Naive thymus-derived CD4-positive, alpha-beta T cell (primary cell): Measurements from ENCODE around the gene WAS. TPM values are rescaled to one million over a fixed set of nuclear protein-coding genes. Genes with fewer than 3 reads are reported as not detected.
A peak's percentile ranks its signal among the peaks of the same experiment; 100 is the strongest.

Experiments
- ATAC-seq: fragments of 150-1000 bp; cut with Tn5 transposase; 2 replicates; pipeline ENCODE4 v1.10.0; 2021; ENCODE audit warnings: mild to moderate bottlenecking, moderate library complexity
- CTCF ChIA-PET: fragments of 350-600 bp; sonication (Branson Sonifier 250); formaldehyde crosslinking; loops from one replicate; lab custom pipeline; 2021; ENCODE audit warnings: antibody characterized with exemption; lab: Charles Lee
- POLR2A ChIA-PET: fragments of 350-600 bp; sonication (Branson Sonifier 250); formaldehyde crosslinking; loops from one replicate; lab custom pipeline; 2021; ENCODE audit warnings: antibody characterized with exemption, inconsistent platforms; lab: Charles Lee
- DNase-seq, 9 donors: peaks; one replicate each; pipeline versions ENCODE4 v3.0.0 to v3.0.0-alpha.2; 2020 to 2022; ENCODE audit warnings: mixed read lengths in 1 of 9
- H3K27ac ChIP-seq: one replicate; pipeline ENCODE4 v1.7.0; 2013; ENCODE audit warnings: mild to moderate bottlenecking, low read depth, low read length, moderate library complexity
- H3K27me3 ChIP-seq, 2 donors: one replicate each; pipeline ENCODE4 v1.7.0; 2013; ENCODE audit warnings: low read length in 2 of 2, mild to moderate bottlenecking in 2 of 2, moderate library complexity in 2 of 2; ENCODE audit not compliant: control insufficient read depth in 2 of 2, insufficient read depth in 2 of 2
- H3K36me3 ChIP-seq, 3 experiments: 1 replicate in 2 of 3; 2 replicates in 1 of 3; pipeline ENCODE4 v1.7.0; 2013; ENCODE audit warnings: low read length in 3 of 3, mild to moderate bottlenecking in 3 of 3, moderate library complexity in 1 of 3; ENCODE audit not compliant: insufficient read depth in 3 of 3, control insufficient read depth in 2 of 3
- H3K4me1 ChIP-seq, 2 donors: one replicate each; pipeline ENCODE4 v1.7.0; 2013; ENCODE audit warnings: low read length in 2 of 2, mild to moderate bottlenecking in 2 of 2, moderate library complexity in 1 of 2; ENCODE audit not compliant: control insufficient read depth in 2 of 2, insufficient read depth in 2 of 2
- H3K4me3 ChIP-seq: 2 replicates; pipeline ENCODE4 v1.7.0; 2013; ENCODE audit warnings: mild to moderate bottlenecking, low read length
- H3K9me3 ChIP-seq, 3 experiments: 1 replicate in 2 of 3; 2 replicates in 1 of 3; pipeline ENCODE4 v1.7.0; 2013; ENCODE audit warnings: low read length in 3 of 3; ENCODE audit not compliant: control insufficient read depth in 2 of 3
- H3K27ac Mint-ChIP-seq, 9 donors: one replicate each; pipeline ENCODE4 v1.8.0; 2020 to 2022; ENCODE audit warnings: mixed read lengths in 9 of 9, mild to moderate bottlenecking in 8 of 9, moderate library complexity in 5 of 9, inconsistent platforms in 2 of 9
- H3K27me3 Mint-ChIP-seq, 5 donors: one replicate each; pipeline ENCODE4 v1.8.0; 2021 to 2022; ENCODE audit warnings: mixed read lengths in 5 of 5, mild to moderate bottlenecking in 1 of 5
- H3K36me3 Mint-ChIP-seq, 5 donors: one replicate each; pipeline ENCODE4 v1.8.0; 2020 to 2022; ENCODE audit warnings: mixed read lengths in 5 of 5, mild to moderate bottlenecking in 3 of 5, inconsistent platforms in 1 of 5
- H3K4me1 Mint-ChIP-seq, 7 donors: one replicate each; pipeline ENCODE4 v1.8.0; 2020 to 2022; ENCODE audit warnings: mixed read lengths in 7 of 7, mild to moderate bottlenecking in 3 of 7, inconsistent platforms in 1 of 7
- H3K4me3 Mint-ChIP-seq, 10 donors: one replicate each; pipeline ENCODE4 v1.8.0; 2020 to 2022; ENCODE audit warnings: mild to moderate bottlenecking in 10 of 10, mixed read lengths in 10 of 10, moderate library complexity in 6 of 10, inconsistent platforms in 2 of 10
- H3K9me3 Mint-ChIP-seq, 11 donors: one replicate each; pipeline ENCODE4 v1.8.0; 2020 to 2022; ENCODE audit warnings: mixed read lengths in 11 of 11, mild to moderate bottlenecking in 4 of 11, inconsistent platforms in 1 of 11, moderate library complexity in 1 of 11
- intact Hi-C, 2 donors: fragments of 100-400 bp; cut with micrococcal nuclease; formaldehyde crosslinking; loops; one replicate each; pipeline ENCODE4 v1.15.1; 2023
- polyA plus RNA-seq, 2 donors: library from polyadenylated mRNA; unstranded; fragments of 300-500 nt; fragmentation: Illumina TruSeq; gene quantifications; one replicate each; pipeline ENCODE4 v1.2.3, GENCODE V29; 2021
- total RNA-seq, 6 experiments: library from RNA in 5 of 6; stranded (reverse) in 5 of 6; gene quantifications; 1 replicate in 5 of 6; 2 replicates in 1 of 6; pipeline ENCODE4 v1.2.3 and lab custom pipeline; 2021 to 2026

WAS gene
- total and polyA plus RNA-seq, 7 experiments from 2014 or later, result 18.6 to 164 (median 101) TPM

GRCh38 chrX:48709522-48710112 is 26.0 kb downstream of the WAS start:
- intact Hi-C loops, result loop anchor here in 1 of 2 donors (5.0 kb wide), 1 partner anchor 203 kb away; the partner anchor contains the start of gene SLC35A2
- POLR2A ChIA-PET, result interaction anchor here (0.9 to 2.6 kb wide), 2 partner anchors 25 to 27 kb away, joined by 3 to 13 read pairs; no protein-coding TSS in a partner anchor
- DNase-seq (no peak), ATAC-seq (no peak)
- Mint-ChIP-seq H3K4me1 (peaks cover 41 to 45% (median 44%) of the 10 kb centered on the region in 7 donors), H3K27me3 (peaks cover 0 to 2% (median 0%) of the 10 kb centered on the region in 5 donors), H3K4me3 (no peak overlapping the region), H3K36me3 (peaks cover 0 to 38% (median 0%) of the 10 kb centered on the region in 5 donors), H3K27ac (no peak overlapping the region), H3K9me3 (peaks cover 0 to under 1% (median 0%) of the 10 kb centered on the region in 11 donors)
- Histone ChIP-seq H3K4me1 (peaks cover 41 to 42% of the 10 kb centered on the region in 2 donors), H3K36me3 (peaks cover 0 to 24% (median 0%) of the 10 kb centered on the region in 3 experiments), H3K27me3 (no peaks in the 10 kb centered on the region), H3K9me3 (no peaks in the 10 kb centered on the region), H3K4me3 (no peak overlapping the region), H3K27ac (no peak overlapping the region)
- CTCF ChIA-PET, result no interaction called here

GRCh38 chrX:48711162-48711928 is 27.7 kb downstream of the WAS start:
- peak overlapping the region in 8 of 10 donors; percentile 13 to 96 (median 68) for H3K4me3 Mint-ChIP-seq
- H3K27me3 ChIP-seq, result no peaks in the 10 kb centered on the region
- intact Hi-C loops, result loop anchor here in 1 of 2 donors (5.0 kb wide), 1 partner anchor 201 kb away; the partner anchor contains the start of gene SLC35A2
- no peak overlapping the region for H3K4me3 ChIP-seq
- DNase-seq (no peak), ATAC-seq (no peak)
- peak overlapping the region; percentile 68 for H3K27ac ChIP-seq
- peaks cover 49 to 59% of the 10 kb centered on the region in 2 donors for H3K4me1 ChIP-seq
- peaks cover 0 to 2% (median 0%) of the 10 kb centered on the region in 5 donors for H3K27me3 Mint-ChIP-seq
- H3K9me3 Mint-ChIP-seq, result peaks cover 0 to 3% (median 0%) of the 10 kb centered on the region in 11 donors
- peaks cover 0 to 12% (median 0%) of the 10 kb centered on the region in 3 experiments for H3K36me3 ChIP-seq
- POLR2A ChIA-PET, result interaction anchor here (0.6 to 2.6 kb wide), 5 partner anchors 15 to 1061 kb away, joined by 3 to 13 read pairs (median 5); partner anchors contain the start of genes HDAC6 and SUV39H1
- H3K36me3 Mint-ChIP-seq, result peaks cover 0 to 51% (median 0%) of the 10 kb centered on the region in 5 donors
- no peaks in the 10 kb centered on the region for H3K9me3 ChIP-seq
- CTCF ChIA-PET, result no interaction called here
- peaks cover 54 to 62% (median 62%) of the 10 kb centered on the region in 7 donors for H3K4me1 Mint-ChIP-seq
- peak overlapping the region; percentile 53 to 97 (median 90) for H3K27ac Mint-ChIP-seq

- H3K9me3 ChIP-seq, result no peaks in the 10 kb centered on the region
- CTCF ChIA-PET, result no interaction called here
- Mint-ChIP-seq H3K9me3 (peaks cover 0 to 6% (median 0%) of the 10 kb centered on the region in 11 donors), H3K27ac (peak overlapping the region; percentile 47 to 97 (median 90)), H3K27me3 (peaks cover 0 to 2% (median 0%) of the 10 kb centered on the region in 5 donors), H3K36me3 (peaks cover 0 to 55% (median 0%) of the 10 kb centered on the region in 5 donors), H3K4me3 (peak overlapping the region in 9 of 10 donors; percentile 2 to 96 (median 73)), H3K4me1 (peaks cover 56 to 69% (median 66%) of the 10 kb centered on the region in 7 donors)
- DNase-seq, result no peak
- peak overlapping the region; percentile 68 for H3K27ac ChIP-seq
- peaks cover 49 to 59% of the 10 kb centered on the region in 2 donors for H3K4me1 ChIP-seq
- intact Hi-C loops, result loop anchor here in 1 of 2 donors (5.0 kb wide), 1 partner anchor 200 kb away; the partner anchor contains the start of gene SLC35A2
- no peak for ATAC-seq
- peaks cover 0 to 9% (median 0%) of the 10 kb centered on the region in 3 experiments for H3K36me3 ChIP-seq
- no peak overlapping the region for H3K4me3 ChIP-seq
- H3K27me3 ChIP-seq, result no peaks in the 10 kb centered on the region
- POLR2A ChIA-PET, result interaction anchor here (0.6 to 2.6 kb wide), 5 partner anchors 15 to 1061 kb away, joined by 3 to 13 read pairs (median 5); partner anchors contain the start of genes HDAC6 and SUV39H1
Measured at GRCh38 chrX:48711929-48712505, 28.4 kb downstream of the WAS start.

GRCh38 chrX:48713847-48714246 is 30.2 kb downstream of the WAS start:
- Histone ChIP-seq H3K27me3 (no peaks in the 10 kb centered on the region), H3K4me1 (peaks cover 57 to 59% of the 10 kb centered on the region in 2 donors), H3K4me3 (peak overlapping the region; percentile 22), H3K36me3 (no peaks in the 10 kb centered on the region), H3K9me3 (no peaks in the 10 kb centered on the region), H3K27ac (peak overlapping the region; percentile 68)
- POLR2A ChIA-PET, result interaction anchor here (0.6 to 3.0 kb wide), 9 partner anchors 14 to 1420 kb away, joined by 3 to 30 read pairs (median 4); partner anchors contain the start of genes HDAC6, SUV39H1 and WAS
- CTCF ChIA-PET, result interaction anchor here (0.9 kb wide), 1 partner anchor 23 kb away, joined by 3 read pairs; no protein-coding TSS in a partner anchor
- Mint-ChIP-seq H3K36me3 (peaks cover 0 to 60% (median 0%) of the 10 kb centered on the region in 5 donors), H3K4me1 (peaks cover 62 to 80% (median 77%) of the 10 kb centered on the region in 7 donors), H3K27me3 (peaks cover 0 to 2% (median 0%) of the 10 kb centered on the region in 5 donors), H3K9me3 (peaks cover 0 to 11% (median 0%) of the 10 kb centered on the region in 11 donors), H3K27ac (peak overlapping the region; percentile 85 to 97 (median 92)), H3K4me3 (peak overlapping the region; percentile 2 to 96 (median 76))
- peak; percentile 50 for ATAC-seq
- DNase-seq, result peak in 2 of 9 donors; percentile 27 to 39
- intact Hi-C loops, result loop anchor here (1.0 to 5.0 kb wide), 6 partner anchors 18 to 223 kb away; partner anchors contain the start of genes SUV39H1 (in 2 of the 2) and SLC35A2 (in 1 of the 2)

GRCh38 chrX:48714573-48714972 is 31.0 kb downstream of the WAS start:
- H3K27ac ChIP-seq, result peak overlapping the region; percentile 68
- no peaks in the 10 kb centered on the region for H3K27me3 ChIP-seq
- ATAC-seq (peak; percentile 35), DNase-seq (peak in 6 of 9 donors; percentile 43 to 79 (median 64))
- H3K36me3 ChIP-seq, result no peaks in the 10 kb centered on the region
- Mint-ChIP-seq H3K9me3 (peaks cover 0 to 11% (median 0%) of the 10 kb centered on the region in 11 donors), H3K27ac (peak overlapping the region; percentile 6 to 97 (median 90)), H3K4me1 (peaks cover 65 to 84% (median 82%) of the 10 kb centered on the region in 7 donors), H3K36me3 (peaks cover 0 to 63% (median 0%) of the 10 kb centered on the region in 5 donors), H3K4me3 (peak overlapping the region in 9 of 10 donors; percentile 14 to 96 (median 76)), H3K27me3 (peaks cover 0 to 2% (median 0%) of the 10 kb centered on the region in 5 donors)
- CTCF ChIA-PET, result no interaction called here
- intact Hi-C loops, result loop anchor here (1.0 to 5.0 kb wide), 3 partner anchors 18 to 223 kb away; partner anchors contain the start of genes SLC35A2 (in 1 of the 2) and SUV39H1 (in 1 of the 2)
- H3K9me3 ChIP-seq, result no peaks in the 10 kb centered on the region
- H3K4me1 ChIP-seq, result peaks cover 59 to 64% of the 10 kb centered on the region in 2 donors
- POLR2A ChIA-PET, result interaction anchor here (0.6 to 3.7 kb wide), 6 partner anchors 14 to 87 kb away, joined by 3 to 30 read pairs (median 17); partner anchors contain the start of genes HDAC6, SUV39H1 and WAS
- H3K4me3 ChIP-seq, result peak overlapping the region; percentile 22
